ENCODE results near the gene DNASE1L3.

Gene DNASE1L3

DNA sequence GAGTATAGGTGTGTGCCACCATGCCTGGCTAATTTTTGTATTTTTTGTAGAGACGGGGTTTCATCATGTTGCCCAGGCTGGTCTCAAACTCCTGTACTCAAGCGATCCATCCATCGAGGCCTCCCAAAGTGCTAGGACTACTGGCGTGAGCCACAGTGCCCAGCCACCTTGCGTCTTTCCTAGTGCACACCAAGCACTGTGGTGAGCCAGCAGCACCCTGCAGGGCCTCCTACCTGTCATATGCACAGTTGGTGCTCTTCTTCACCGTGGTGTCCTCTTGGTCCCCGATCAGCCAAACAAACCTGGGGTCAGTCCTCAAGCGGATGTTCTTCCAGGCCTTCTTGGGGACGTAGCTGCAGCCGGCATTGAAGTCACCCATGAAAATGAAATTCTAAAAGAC, 13.2 kb downstream of the DNASE1L3 start:
- no peak for ATAC-seq
- H3K4me3 Mint-ChIP-seq: no peak overlapping the region
- no peak for DNase-seq
- H3K27ac Mint-ChIP-seq: no peak overlapping the region
- H3K9me3 Mint-ChIP-seq: peaks cover 0 to 7% of the 10 kb centered on the region in 2 donors
- peaks cover 15% of the 10 kb centered on the region for H3K4me1 Mint-ChIP-seq
- H3K27me3 Mint-ChIP-seq: peaks cover 16% of the 10 kb centered on the region

DNA sequence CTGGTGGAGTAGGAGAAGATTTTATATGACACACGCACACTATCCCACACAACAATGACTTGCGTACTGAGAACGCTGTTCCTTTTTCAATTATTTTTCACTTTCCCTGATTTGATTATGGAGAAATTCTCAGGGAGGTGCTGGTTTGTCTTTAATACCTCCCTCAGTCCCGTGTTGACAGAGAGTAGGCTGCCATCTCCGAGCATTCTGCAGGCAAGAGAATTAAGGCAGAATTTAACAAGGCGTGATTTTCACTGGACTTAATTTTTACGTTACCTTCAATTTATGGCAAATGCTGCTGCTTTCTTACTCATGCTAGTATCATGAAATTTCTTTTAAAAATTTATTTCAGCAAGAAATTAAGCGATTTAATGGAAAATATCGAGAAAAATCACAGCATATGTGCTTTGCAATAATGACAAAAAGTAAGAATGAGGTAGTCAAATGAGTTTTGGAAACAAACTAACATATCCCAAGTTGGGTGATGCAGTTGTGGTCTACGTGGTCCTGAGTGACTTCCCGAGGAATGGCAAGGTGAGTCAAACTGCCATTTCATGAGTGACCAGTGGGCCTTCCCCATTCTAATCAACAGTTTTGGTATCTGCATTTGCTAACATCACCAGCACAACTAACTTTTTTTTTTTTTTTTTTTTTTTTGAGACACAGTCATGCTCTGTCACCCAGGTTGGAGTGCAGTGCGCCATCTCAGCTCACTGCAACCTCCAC, 16.9 kb downstream of the DNASE1L3 start:
- H3K27ac Mint-ChIP-seq: no peak overlapping the region
- no peak overlapping the region for H3K4me3 Mint-ChIP-seq
- H3K27me3 Mint-ChIP-seq: no peaks in the 10 kb centered on the region
- H3K9me3 Mint-ChIP-seq: no peaks in the 10 kb centered on the region
- ATAC-seq: no peak
- H3K4me1 Mint-ChIP-seq: peaks cover 5% of the 10 kb centered on the region
- no peak for DNase-seq

DNA sequence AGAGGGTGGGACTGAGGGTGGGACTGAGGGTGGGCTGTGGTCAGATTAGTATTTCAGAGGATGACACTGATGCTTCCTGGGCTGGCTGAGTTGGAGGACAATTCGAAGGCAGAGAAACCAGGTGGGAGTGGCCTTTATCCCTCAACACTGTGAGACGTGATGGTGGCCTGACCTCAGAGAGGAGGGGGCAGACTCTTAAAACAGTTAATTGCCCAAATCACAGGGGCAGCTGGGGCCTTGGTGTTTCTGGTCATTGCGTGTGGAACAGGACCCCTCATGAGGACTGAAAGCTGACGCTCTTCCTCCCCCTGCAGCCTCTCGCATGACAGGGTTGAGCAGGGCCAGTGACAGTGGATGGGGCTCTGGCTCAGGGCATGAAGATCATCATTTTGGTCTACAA, 18.7 kb downstream of the DNASE1L3 start:
- peaks cover 5% of the 10 kb centered on the region for H3K4me1 Mint-ChIP-seq
- DNase-seq (no peak), ATAC-seq (no peak)
- H3K27me3 Mint-ChIP-seq: no peaks in the 10 kb centered on the region
- no peak overlapping the region for H3K4me3 Mint-ChIP-seq
- H3K27ac Mint-ChIP-seq: no peak overlapping the region
- H3K9me3 Mint-ChIP-seq: no peaks in the 10 kb centered on the region

DNA sequence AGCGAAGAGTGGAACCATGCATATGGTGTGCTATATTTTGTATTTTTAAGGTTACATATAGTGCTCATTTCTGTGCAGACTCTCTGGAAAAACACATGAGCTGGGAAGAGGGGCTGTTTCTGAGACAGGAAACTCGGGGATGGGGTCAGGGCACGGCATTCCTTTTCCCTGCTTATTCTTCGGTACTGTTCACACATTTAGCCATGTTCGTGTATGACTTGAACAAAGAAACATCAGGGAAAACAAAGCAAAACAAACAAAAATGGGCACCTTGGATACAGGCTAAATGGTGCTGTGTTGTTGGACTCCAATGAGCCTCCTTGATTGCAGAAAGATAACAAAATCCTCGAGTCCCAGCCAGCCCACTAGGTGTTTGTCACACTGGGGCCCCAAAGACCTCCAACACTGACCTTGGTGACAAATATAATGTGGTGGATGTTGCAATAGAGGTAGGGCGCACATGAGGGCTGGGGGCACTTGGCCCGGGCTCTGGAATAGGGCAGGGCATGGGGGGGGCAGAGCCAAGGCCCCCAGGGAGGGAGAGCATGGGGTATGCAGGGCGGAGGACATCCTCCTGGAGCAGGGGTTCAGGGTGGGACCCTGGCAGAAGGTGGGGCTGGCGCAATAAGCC, 19.3 kb downstream of the DNASE1L3 start:
- H3K27me3 Mint-ChIP-seq: no peaks in the 10 kb centered on the region
- DNase-seq: no peak
- H3K4me3 Mint-ChIP-seq: no peak overlapping the region
- H3K4me1 Mint-ChIP-seq: peaks cover 1% of the 10 kb centered on the region
- no peak overlapping the region for H3K27ac Mint-ChIP-seq
- H3K9me3 Mint-ChIP-seq: no peaks in the 10 kb centered on the region
- ATAC-seq: peak; percentile 32

DNA sequence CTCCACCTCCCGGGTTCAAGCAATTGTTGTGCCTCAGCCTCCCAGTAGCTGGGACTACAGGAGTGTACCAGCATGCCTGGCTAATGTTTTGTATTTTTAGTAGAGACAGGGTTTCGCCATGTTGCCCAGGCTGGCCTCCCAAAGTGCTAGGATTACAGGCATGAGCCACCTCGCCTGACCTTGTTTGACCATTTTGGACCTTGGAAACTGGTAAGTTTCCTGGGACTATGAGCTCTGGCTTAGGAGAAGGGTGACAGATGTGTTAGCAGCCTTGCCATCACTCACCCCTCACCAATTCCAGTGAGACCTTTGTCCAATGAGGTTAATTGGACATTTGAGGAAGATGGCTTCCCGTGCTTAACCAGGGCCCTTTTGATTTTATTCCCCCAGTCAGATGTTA, 19.9 kb downstream of the DNASE1L3 start:
- no peaks in the 10 kb centered on the region for H3K27me3 Mint-ChIP-seq
- H3K9me3 Mint-ChIP-seq: no peaks in the 10 kb centered on the region
- no peak overlapping the region for H3K4me3 Mint-ChIP-seq
- no peak overlapping the region for H3K27ac Mint-ChIP-seq
- H3K4me1 Mint-ChIP-seq: no peaks in the 10 kb centered on the region
- DNase-seq (no peak), ATAC-seq (no peak)

DNA sequence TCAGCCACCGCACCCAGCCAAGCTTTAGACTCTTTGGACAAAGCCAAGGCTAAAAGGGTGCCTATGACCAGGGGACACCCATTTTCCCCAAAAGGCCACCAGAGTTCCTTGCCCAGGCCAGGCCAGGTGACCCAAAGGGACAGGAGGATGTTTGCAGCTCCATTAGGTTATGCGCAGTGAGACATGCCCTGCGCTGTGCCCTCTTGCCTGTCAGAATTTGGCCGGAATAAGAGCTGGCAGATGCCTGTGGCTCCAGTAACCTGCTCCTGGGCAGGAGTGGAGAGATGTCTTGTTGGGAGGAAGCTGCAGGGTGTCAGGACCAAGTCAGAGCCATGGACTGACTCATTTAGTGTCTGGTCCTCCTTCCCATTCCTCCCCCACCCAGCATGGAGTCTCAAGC, 20.5 kb downstream of the DNASE1L3 start:
- no peak for ATAC-seq
- Mint-ChIP-seq H3K9me3 (no peaks in the 10 kb centered on the region), H3K27me3 (no peaks in the 10 kb centered on the region), H3K27ac (no peak overlapping the region), H3K4me3 (no peak overlapping the region), H3K4me1 (no peaks in the 10 kb centered on the region)
- DNase-seq: no peak

DNA sequence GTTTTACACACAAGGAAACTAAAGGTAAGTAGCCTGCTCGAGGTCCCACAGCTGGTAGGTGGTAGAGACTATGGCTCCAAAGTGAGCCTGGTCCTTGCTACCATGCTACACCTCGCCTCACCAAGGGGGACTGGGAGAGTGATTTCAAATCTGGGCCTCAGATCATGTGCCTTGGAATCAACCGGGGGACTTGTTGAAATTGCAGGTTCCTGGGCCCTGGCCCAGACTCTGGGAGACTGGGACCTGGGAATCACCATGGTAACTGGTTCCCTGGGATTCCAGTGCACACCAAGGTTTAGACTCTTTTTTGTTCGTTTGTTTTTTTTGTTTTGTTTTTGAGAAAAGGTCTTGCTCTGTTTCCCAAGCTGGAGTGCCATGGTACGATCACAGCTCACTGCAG, 21.1 kb downstream of the DNASE1L3 start:
- no peak for DNase-seq
- Mint-ChIP-seq H3K27ac (no peak overlapping the region), H3K4me3 (no peak overlapping the region), H3K27me3 (no peaks in the 10 kb centered on the region), H3K9me3 (no peaks in the 10 kb centered on the region), H3K4me1 (no peaks in the 10 kb centered on the region)
- ATAC-seq: no peak

DNA sequence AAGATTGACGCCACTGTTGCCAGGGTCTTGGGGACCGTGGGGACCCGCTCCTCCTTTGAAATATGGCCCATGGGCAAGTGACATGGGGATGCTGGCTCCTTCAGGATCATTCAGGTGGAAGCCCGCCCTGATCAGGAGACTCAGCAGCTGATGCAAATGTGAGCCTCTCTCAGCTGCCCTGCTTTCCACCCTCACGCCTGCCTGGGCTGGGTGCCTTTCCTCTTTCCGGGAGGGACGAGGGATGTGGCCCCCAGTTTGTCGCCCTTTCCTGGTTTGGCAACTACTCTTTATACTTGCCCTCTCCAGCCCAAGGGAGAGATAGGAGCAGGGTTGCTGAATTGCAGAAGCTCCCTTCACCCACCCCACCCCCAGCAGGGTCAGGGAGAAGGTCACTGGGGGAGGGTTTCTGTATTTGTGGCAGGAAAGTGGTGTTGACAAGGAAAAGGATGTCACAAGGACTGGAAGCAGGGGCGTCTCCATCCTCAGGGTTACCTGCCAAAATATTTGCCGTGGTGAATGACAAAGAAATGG, 21.8 kb downstream of the DNASE1L3 start:
- H3K4me1 Mint-ChIP-seq: no peaks in the 10 kb centered on the region
- H3K9me3 Mint-ChIP-seq: no peaks in the 10 kb centered on the region
- H3K4me3 Mint-ChIP-seq: no peak overlapping the region
- ATAC-seq (no peak), DNase-seq (no peak)
- no peak overlapping the region for H3K27ac Mint-ChIP-seq
- no peaks in the 10 kb centered on the region for H3K27me3 Mint-ChIP-seq

DNA sequence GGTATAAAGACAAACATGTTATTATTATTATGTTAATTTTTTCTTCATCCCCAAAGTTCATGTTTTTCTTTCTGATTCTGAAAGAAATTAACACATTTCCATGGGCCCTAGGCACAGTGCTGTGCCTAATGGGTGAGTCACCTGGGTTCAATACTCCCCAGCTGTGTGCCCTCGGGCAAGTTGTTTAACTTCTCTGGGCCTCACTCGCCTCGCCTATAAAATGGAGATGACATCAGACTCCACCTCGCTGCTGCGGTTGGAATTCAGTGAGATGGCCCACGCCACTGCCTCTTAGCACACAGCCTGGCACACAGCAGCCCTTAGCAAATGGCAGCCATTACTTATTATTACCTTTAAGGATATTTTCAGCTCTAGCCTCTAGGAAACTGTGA, 22.6 kb downstream of the DNASE1L3 start:
- H3K4me3 Mint-ChIP-seq: no peak overlapping the region
- H3K27me3 Mint-ChIP-seq: no peaks in the 10 kb centered on the region
- H3K27ac Mint-ChIP-seq: no peak overlapping the region
- DNase-seq (no peak), ATAC-seq (no peak)
- H3K4me1 Mint-ChIP-seq: no peaks in the 10 kb centered on the region
- no peaks in the 10 kb centered on the region for H3K9me3 Mint-ChIP-seq

DNA sequence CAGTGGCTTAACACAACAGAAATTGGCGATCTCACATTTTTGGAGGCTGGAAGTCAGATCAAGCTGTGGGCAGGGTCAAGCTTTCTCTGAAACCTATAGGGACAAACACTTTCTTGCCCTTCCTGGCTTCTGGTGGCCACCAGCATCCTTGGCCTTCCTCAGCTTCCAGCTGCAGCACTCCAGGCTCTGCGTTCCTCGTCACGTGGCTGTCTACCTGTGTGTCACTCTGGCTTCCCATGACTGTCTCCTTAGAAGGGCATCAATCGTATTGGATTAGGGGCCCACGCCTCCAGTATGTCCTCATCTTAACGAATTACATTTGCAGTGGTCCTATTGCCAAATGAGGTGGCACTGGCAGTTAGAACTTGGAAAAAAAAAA, 25.8 kb downstream of the DNASE1L3 start:
- Mint-ChIP-seq H3K27ac (no peak overlapping the region), H3K9me3 (no peaks in the 10 kb centered on the region), H3K4me1 (no peaks in the 10 kb centered on the region), H3K4me3 (no peak overlapping the region), H3K27me3 (peaks cover 7% of the 10 kb centered on the region)
- ATAC-seq (no peak), DNase-seq (no peak)

DNA sequence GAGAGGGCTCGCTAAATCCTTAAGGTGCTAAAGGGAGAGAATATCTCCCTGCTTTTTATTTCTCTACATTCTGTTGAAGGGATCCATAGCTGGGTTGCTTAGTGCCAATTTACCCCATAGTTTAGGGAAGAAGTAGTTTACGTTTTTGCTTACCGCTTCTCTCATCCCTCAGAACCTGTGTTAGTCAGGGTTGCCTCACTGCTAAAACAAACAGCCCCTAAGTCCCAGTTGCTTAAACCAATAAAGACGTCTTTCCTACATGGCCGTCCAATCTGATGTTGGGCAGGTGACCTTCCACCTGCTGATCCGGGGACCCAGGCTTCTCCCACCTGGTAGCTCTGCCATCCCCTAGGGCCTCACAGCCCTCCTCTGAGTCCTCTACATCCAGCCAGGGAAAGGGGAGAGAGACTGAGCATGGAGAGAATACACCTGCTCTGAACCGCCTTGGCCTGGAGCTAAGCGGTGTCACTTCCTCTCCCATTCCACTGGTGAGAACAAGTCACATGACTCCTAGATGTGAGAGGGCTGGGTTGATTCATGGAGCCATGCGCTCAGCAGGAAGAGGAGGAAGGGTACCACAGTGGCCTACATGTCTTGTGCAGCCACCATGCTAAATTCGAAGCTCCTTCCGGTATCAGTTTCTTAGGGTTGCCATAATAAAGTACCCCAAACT, 26.3 kb downstream of the DNASE1L3 start:
- Mint-ChIP-seq H3K4me1 (no peaks in the 10 kb centered on the region), H3K27me3 (peaks cover 7% of the 10 kb centered on the region), H3K27ac (no peak overlapping the region), H3K4me3 (no peak overlapping the region), H3K9me3 (no peaks in the 10 kb centered on the region)
- DNase-seq: no peak
- no peak for ATAC-seq

DNA sequence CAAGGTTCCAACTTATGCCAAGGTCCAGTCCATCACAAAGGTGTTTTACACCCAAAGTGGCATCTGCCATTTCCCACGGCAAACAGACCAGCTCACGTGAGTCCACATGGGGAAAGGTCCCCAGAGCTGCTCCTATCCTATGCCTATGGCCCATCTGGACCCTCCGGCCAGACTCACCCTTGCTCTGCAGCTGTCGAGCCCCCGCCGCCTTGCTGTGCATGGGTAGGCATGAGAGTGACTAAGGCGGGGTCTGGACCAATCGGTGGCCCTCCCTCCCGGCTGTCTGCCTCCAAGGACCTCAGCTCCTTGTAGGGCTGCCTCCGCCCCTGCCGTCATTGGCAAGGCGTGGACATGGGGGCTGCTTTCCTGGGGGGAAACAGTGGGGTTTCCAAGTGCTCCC, 26.9 kb downstream of the DNASE1L3 start:
- Mint-ChIP-seq H3K4me3 (no peak overlapping the region), H3K4me1 (peaks cover 3% of the 10 kb centered on the region), H3K9me3 (no peaks in the 10 kb centered on the region), H3K27ac (no peak overlapping the region), H3K27me3 (peaks cover 8% of the 10 kb centered on the region)
- ATAC-seq (no peak), DNase-seq (no peak)

DNA sequence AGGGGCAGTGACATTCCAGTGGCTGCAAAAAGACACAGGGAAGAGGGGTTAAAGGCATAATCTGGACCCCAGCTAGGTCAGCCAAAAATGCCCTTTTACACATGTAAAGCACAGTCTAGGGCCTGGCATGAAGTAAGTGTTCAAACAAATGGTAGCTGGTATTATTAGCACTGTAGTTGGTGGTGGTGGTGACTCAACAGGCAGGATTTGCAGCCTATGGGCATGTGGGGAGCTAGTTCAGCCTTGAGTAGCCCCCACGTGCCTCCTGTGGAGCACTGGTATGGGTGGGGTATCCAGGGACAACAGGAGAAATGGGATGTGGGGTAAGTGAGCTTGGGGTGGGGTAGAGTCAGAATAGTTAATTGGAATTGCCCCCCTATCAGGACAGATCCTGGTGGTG, 27.6 kb downstream of the DNASE1L3 start:
- Mint-ChIP-seq H3K27ac (no peak overlapping the region), H3K9me3 (no peaks in the 10 kb centered on the region), H3K27me3 (peaks cover 15% of the 10 kb centered on the region), H3K4me1 (peaks cover 10% of the 10 kb centered on the region), H3K4me3 (no peak overlapping the region)
- DNase-seq (no peak), ATAC-seq (no peak)

DNA sequence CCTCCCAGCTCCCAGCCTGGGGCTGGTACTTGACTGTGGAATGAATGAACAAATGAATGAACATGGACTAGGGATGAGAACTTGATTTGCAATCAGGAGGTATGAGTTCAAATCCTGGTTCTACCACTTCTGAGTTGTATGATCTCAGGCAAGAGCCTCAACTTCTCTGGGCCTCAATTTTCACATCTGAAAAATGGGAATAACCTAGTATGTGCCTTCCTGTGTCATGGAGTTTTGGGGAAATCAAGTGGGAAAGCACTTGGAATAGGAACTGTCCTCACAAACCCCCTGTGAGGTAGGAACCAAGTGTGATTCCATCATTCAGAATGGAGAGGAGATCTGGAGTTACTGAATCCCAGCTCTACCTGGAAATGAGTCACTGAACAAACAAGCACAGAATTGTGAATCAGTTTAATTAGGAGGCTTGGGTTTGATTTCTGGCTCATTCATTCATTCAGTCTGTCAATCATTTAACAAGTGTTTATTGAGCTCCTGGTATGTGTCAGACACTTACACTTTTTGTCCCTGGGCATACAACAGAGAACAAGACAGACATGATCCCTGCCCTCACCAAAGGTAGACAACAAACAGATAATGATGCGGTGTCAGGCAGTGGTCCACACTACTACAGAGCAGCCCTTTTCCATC, 29.7 kb downstream of the DNASE1L3 start:
- H3K9me3 Mint-ChIP-seq: no peaks in the 10 kb centered on the region
- no peak for ATAC-seq
- no peak for DNase-seq
- no peak overlapping the region for H3K4me3 Mint-ChIP-seq
- H3K27me3 Mint-ChIP-seq: peaks cover 21% of the 10 kb centered on the region
- H3K4me1 Mint-ChIP-seq: peaks cover 31% of the 10 kb centered on the region
- H3K27ac Mint-ChIP-seq: no peak overlapping the region

DNA sequence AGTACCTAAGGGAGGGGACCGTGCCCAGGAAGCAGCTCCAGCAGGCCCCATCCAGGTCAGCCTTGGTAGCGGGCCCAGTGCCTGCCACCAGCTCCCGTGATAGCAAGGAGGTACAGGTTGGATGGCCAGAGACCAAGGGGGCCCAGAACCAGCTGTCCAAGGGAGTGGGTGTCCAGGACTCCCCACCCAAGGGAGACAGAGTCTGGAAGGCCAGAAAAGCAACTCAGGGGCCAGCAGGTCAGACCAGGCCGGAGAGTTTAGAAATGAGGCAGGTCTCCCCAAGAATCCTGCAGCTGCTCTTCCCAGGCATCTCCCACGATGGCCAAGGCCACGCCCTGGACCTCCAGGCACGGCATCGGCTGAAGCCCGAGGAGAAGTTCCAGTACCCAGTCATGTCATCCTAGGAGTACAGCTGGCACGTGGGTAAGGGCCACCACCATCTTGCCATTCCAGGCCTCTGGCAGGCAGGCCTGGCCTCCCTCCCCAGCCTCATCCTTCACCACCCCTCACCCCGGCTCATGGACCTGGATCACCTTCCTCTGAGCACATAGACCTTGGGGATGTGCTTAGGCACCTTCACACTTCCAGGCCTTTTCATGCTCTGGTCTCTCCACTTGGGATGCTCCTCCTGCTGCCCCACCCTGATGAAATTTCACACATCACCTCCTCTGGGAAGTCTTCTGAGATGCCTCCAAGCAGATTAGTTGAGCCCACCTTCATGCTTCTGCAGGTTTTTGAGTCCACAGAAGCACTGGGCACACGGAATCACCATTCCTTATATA, 30.5 kb downstream of the DNASE1L3 start:
- DNase-seq (no peak), ATAC-seq (no peak)
- Mint-ChIP-seq H3K4me1 (peaks cover 36% of the 10 kb centered on the region), H3K4me3 (no peak overlapping the region), H3K9me3 (no peaks in the 10 kb centered on the region), H3K27ac (no peak overlapping the region), H3K27me3 (peaks cover 28% of the 10 kb centered on the region)
